Right lung (tissue), 5 donors: ENCODE measurements around the gene ACAD11. TPM values are rescaled to one million over a fixed set of nuclear protein-coding genes. Genes with fewer than 3 reads are reported as not detected.

ENCODE experiments used
- DNase-seq, 2 donors: peaks; one replicate each; pipeline ENCODE4 v3.0.0-alpha.2; 2013
- polyA plus RNA-seq, 5 donors: library from polyadenylated mRNA; unstranded; fragments of 120-200 nt; gene quantifications; one replicate each; pipeline versions ENCODE4 v1.2.1 to v1.2.3, GENCODE V29; 2013; ENCODE audit warnings: inconsistent platforms in 1 of 5, low replicate concordance in 1 of 5; ENCODE audit not compliant: insufficient read length in 5 of 5, insufficient read depth in 1 of 5

Gene ACAD11
- polyA plus RNA-seq, 5 donors, result 23.6 to 46.7 (median 32.1) TPM

DNA sequence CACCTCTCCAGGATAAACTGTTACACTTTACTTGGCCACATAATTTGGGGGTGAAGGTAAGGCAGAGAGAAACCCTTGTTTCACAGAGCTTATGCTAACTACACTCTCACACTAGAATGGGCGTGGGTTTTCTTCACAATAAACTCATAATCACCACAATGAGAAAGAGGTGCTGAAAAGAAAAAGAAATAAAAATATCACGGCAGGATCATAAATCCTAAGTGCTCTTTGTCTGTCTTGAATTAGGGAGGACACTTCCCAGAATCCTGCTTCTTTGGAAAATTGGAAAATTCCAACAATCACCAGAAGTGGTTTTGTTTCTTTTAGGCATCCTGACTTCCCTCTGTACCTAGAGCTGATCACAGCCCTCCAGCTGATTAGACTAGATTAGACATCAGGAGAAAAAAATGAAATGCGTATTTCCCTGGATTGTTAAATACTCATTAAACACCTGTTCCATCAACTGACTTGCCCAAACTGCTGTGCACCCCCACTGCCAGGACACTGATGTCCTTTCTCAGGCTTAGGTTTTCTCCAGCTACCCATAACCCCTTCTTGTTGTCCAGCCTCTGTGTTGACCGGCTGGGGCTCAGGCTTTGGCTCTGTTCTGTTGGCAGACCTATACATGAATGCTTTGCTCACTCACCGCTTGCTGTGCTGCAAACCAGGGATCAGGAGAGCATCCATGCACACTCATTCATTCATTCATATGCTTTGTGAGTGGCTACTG is 104.1 kb downstream of the ACAD11 start:
- no peak for DNase-seq

DNA sequence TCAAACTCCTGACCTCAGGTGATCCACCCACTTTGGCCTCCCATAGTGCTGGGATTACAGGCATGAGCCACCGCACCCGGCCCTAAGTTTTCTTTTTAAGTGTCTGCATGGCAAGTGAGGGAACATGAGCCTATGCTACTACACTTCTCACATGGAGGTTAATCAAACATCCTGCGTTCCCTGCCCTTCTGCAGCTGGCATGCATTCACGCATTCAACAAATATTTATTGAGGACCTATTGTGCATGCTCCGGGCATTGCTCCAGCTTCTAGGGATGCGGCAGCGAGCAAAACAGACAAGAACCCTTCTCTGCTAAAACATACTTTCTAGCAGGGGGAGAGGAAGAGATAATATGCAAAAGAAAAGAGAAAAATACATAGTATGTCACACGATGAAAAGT is 105.2 kb downstream of the ACAD11 start:
- DNase-seq, result no peak

DNA sequence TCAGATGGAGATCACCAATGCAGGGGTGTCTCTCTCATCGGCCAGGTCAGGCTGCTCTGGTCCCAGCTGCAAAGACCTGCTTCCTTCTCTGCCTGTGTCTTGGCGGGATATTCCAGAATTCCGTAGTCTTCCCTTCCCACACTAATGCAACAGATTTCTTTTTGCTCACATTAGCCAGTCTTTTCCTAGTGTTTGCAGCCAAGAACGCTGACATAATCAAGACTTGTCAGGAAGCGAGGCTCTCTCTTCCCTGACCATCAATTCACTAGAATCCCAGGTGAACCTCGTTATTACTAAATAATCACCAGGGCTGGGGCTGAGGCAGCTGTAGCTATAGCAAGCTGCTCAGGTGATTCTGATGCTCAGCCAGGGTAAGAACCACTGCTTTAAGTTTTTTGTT is 105.8 kb downstream of the ACAD11 start:
- DNase-seq, result no peak

DNA sequence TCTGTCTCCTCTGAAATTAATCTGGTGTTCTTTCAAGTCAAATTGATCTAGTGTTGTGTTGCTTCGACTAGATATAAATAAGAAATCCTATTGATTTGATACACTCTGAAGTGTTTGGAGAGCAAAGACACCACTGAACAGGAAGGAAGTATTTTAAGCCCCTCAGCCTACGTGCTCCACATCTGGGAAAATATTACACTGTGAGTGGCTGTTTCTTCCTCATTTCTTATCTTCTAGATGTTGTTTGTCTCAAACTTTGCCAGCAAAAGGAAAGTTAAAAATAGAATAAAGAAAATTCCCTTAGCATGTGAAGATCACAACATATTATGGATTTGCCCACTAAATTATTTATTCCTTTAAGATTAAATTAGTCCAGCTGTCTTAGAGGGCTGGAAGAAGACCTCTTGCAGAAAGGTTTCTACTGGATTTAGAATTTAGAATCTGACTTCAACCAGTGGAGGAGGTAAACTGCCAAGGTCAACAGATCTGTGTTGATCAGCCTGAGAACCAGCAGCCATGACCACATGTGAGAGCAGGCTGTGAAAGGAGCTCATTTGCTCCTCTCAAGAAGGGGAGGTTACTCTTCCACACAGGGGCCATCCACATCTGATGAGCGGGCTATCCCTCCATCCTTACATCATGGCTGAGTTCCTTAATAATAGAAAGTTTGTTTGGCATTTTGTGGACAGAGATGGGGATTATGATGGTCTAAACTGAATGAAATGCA is 108.9 kb downstream of the ACAD11 start:
- no peak for DNase-seq

DNA sequence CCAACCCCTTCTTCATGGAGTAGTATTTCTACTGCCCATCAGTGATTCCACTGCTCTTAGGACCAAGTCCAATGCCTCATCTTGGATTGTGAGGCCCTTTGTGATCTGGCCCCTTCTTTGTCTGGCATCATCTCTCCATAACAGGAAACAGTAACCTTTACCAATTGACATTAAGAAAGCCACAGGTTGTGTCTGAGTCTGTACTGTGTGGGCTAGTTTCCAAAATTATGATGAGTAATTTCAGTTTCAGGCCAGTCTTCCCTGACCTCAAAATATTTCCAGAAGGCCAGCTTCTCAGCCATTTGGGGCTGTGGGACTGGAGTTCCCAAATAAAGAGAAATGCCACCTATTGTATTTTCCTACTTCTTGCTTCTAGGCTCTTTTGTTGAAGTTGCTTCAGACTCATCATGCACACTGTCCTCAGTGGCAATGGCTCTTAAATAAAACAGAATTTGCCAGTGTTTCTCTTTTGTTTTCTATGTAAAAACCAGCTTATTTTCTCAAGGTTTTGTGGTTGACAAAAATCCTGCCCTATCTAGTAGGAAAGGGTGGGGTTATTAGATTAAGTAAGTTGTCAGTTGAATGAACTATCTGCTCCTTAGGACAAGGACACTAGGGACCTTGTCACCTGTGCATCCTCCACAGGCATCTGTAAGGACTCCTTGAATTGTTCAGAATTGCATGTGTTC is 109.6 kb downstream of the ACAD11 start:
- DNase-seq, result no peak

DNA sequence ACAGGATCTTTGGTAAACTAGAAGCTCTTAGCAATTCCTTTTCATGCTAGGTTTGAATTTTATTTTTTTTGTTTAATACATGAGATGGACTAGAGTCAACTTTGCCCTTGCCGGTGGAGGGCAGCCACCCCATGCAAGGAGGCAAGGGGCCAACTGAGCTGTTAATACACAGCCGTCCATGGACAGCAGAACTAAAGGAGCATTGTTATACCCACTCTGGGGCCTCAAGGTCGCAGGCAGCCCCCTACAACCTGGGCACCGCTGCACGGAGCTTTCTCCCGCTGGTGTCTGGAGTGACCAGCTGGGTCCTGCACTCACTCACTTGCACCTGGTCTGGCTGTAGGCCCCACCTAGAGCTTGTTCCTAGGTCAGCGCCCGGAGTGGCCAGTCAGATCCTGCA is 110.4 kb downstream of the ACAD11 start:
- no peak for DNase-seq

DNA sequence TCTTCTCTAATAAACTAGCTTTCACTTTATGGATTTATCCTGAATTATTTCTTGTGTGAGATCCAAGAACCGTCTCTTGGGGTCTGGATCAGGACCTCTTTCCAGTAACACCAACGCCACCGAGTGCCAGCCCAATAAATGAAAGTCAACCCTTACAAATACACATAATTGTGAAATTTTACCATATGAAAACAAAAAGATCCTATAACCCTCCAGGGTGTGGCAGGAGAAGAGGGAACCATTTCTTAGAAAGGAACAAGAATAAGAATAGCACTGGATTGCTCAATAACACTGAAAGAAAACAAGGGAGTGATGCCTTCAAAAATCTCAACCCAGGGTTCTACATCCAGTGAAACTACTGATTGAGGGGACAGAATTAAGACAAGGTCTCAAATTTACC is 114.1 kb downstream of the ACAD11 start:
- DNase-seq, result no peak

DNA sequence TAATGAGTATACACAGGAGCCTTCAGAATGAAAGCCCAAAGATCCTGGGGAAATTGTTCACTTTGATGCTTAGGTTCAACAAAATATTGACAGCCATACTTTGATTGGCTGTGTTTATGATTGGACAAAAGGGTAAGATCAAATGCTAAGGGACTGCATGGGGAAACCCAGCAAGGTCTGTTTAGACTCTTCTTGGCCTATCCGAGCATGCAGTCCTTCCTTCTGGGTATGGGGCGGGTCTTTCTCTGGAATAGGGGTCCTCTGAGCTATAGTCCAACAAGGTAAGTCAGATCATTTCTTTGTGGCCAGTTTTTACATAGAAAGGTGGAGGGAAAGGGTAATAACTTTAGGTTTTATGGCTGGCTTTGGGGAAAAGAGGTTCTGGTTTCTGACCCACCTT is 115.5 kb downstream of the ACAD11 start:
- DNase-seq, result no peak

DNA sequence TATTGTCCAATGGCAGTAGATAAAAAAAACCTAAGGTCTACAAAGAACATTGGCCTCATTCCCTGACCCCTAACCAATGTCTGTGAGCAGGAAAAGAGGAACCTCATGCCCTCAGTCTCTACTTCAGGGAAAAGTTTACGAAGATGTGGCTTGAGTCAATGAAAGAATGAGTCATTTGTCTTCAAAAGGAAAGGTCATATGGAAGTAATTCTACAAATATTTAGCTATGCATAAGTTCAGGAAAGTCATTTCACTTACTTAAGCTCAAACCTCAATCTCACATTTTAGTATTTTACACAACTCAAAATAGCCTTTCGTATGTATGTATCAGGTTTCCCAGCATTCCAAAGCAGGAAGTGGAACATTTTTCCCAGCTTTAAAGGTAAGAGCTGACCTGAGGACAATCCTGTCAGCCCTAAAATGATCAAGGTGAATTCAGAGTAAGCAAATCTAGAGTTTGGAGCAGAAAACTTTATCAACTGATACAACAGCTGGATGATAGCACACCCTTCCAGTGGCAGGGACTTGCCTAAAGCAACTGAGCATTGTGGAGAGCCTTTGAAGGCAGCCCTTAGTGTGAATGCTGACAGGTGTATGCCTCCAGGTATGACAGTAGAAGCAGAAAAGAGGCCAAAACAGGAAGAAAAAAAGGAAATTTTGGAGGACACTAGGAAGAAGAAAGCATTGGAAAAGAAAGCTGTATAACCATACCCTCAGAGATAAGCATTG is 116.4 kb downstream of the ACAD11 start:
- DNase-seq, result no peak

DNA sequence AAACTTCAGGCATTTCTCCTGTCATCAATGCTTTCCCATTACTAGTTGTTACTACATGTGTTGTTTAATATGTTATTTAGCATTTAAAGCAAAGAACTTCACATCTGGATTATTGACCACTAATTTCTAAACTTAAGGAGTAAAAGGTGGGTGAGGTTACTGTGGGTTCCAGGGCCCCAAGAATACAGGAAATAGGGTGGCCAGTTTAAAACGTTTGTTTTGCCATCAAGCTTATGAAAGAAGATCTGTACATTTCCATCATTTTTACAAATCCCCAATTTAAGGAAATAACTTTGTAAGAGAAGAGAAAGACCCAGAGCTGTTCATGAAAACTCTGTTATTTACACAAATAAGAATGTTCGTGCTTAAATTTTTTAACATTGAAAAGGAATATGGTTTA is 117.0 kb downstream of the ACAD11 start:
- no peak for DNase-seq

DNA sequence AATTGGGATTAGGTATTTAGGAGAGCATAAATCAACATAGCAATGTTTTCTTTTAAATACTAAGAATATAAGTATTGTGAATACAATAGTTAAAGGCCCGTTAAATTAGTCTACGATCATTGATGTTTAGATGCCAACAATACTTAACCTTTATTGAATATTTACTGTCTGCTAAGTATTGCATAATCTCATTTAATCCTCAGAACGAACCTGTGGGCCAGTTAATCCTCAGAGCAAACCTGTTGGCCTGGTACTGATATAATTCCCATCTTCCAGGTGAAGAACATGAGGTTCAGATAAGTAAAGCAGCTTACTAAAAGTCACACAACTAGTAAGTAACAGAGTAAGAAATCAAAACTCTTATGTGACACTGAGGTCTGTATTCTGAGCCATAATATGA is 119.9 kb downstream of the ACAD11 start:
- DNase-seq, result no peak

DNA sequence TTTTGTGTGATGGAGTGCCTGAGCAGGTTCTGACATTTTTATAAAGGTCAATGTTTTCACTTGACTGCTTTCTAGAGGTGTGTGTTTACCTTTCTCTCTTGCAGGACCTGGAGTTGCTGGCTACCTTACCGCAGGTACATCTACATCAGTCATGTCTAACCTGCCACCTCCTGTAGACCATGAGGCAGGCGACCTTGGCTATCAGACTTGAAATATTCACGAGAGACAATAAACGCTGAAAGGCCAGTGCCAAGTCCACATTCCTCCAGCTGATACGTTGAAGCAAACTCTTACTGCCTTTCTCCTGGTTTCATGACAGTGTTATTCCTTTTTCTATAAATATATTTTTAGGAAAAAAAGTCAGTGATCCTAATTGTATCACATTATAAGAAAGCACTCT is 121.5 kb downstream of the ACAD11 start:
- no peak for DNase-seq

DNA sequence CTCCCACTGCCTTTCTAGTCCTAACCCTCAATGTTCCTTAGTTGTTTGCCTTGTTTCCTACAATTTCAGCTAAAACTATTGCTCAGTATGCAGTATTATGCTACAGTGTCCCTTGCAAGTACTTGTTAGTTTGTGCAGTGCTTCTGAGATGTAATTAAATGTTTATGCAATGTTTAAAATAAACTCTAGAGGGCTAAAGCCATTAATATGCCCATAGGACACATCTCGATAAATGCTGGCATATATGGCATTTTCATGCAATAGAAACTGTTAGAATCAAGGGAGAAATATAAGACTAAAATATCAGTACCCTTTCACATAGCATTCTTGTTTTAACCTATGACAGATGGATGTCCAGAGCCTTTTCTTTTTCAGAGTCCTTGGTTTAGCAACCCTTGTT is 122.3 kb downstream of the ACAD11 start:
- DNase-seq, result no peak

DNA sequence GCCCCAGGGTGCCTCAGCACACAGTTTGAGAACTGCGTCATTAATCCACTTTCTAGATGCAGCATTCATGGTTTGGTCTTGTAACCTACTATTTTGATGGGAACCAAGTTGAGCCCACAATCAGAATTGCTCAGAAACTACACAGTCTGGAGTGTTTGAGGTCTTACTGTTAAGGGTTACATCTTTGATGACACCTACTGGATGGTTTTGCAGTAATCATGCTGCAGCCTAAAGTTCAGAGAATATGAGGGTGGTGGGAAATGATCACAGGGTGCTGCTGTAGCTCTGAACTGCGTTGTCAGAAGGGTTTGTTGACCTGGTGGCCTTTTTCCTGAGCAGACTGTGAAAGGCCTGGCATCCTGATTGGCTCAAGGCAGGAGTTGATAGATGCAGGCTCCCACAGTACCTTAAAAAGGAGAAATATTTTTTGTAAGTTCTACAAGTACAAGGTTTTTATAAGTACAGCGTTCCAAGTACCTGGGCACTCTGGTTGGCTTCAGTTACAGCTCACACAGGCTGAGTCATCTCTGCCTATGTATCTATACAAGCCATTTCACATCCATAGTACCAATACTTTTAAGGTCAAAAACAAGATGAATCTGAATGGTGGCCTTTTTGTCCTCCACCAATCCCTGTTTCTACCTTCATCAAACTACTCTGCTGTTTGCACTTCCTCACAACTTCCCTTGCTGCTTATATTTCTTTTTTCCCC is 123.0 kb downstream of the ACAD11 start:
- DNase-seq, result no peak

DNA sequence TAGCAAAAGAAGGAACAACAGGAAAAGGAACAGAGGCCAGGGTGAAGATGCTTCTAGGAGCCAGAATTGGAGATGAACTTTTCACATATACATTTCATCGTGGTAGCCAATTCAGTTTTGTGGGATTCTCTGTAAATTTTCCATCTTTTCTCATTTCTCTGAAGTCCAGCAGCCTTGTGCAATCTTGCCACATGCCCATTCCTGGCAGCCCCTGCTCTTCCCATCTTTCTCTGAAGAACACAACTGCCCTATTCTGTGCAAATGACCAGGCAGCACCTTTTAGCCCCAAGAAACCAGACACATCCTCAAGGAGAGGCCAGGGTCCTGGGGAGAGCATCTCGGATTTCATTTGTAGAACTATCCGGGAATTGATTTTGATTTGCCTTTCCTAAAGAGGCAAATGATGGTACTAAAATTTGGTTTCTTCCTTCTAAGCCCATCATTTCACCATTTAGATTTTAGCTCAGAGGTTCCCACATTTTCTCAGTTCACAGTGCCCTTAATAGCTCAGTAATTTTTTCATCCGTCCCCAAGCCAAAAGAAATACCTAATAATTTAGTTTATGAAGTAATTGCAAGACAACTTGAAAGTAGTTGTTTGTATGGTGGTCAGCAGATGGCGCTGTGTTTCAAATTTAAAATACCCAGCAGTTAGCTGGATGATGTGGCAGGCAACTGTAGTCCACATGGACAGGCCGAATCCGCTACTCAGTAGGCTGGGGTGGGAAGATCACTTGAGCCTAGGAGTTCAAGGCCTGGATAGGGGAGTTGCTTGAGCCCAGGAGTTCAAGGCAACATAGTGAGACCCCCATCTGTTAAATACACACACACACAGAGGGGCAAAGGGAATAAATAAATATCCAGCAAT is 123.8 kb downstream of the ACAD11 start:
- DNase-seq, result peak; percentile 31 to 40

DNA sequence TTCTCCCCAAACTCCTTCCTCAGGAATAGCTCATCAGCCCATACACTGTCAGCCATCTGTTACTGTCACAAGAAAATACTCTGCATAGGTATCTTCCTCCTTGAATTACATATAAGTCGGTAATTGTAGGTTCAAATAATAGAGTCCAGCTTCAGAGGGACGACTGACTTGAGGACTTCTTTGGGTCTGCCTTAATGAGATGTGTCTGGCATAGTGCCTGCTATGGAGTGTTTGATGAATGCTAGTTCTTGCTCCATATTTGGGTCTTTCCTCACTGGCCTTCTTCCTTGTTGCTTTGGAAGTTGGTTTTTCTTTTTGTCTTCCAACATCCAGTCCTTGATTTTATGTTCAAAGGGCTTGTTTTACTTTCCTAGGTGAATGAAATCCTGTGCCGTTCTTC is 129.0 kb downstream of the ACAD11 start:
- DNase-seq, result no peak

DNA sequence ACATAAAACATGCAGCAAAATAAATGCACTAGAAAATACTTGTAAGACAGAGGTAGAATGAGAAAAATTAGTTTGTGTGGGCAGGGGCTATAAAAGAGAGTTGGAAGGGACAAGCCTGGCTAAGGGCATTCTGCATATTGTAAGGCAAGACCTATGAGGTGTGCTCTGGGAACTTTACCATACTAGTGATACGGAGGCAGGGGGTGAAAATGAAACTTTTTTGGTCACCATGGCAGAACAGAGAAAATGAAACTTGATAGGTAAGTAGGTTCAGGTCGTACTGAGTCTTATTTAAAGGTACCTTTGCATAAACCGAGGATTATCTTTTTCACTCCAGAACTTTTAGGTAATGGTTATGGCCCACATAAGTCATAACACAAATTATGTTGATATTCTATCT is 137.3 kb downstream of the ACAD11 start:
- no peak for DNase-seq

DNA sequence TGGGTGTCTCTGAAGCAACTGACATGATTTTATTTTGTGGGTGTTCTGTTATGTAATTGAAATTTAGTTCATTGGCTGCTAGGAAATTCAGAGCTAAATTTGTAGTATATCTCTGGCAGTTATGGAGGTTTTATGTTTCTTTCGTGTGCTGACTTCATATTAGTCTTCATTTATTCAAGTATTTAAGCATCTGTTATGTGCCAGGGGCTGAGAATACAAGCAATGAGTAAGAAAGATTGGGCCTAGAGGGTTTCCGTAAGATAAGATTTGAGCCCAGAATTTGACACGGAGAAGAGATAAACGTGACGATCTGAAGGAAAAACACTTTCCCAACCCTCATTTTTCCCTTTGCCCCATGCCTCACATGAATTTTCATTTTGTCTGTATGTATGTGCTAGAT is 137.7 kb downstream of the ACAD11 start:
- no peak for DNase-seq

DNA sequence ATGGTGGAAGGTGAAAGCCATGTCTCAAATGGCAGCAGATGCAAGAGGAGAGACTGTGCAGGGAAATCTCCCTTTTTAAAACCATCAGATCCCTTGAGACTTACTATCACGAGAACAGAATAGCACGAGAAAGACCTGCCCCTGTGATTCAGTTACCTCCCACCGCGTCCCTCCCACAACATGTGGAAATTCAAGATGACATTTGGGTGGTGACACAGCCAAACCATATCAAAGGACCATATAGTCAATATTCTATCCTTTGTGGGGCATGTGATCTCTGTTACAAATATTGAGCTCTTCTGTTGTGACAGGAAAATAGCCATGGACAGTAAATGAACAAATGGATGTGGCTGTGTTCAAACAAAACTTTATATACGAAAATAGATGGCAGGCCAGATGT is 139.7 kb downstream of the ACAD11 start:
- DNase-seq, result no peak

DNA sequence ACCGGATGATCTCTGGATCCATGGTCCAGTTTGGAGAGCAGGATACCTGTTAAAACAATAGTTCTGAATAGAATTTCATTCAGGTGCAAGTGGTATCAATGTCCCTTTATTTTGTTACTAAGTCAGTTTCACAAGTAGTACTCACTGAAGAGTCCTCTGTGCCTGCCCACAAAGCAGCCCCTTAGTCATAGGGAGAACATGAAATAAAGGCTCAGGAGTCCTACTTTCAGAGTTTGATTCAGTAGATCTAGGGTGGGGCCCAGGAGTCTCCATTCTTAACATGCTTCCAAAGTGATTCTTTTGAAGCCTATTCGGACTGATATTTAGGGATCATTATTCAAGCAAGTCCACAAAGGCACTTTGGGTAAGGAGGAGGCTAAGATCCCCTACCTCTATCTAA is 142.3 kb downstream of the ACAD11 start:
- no peak for DNase-seq

DNA sequence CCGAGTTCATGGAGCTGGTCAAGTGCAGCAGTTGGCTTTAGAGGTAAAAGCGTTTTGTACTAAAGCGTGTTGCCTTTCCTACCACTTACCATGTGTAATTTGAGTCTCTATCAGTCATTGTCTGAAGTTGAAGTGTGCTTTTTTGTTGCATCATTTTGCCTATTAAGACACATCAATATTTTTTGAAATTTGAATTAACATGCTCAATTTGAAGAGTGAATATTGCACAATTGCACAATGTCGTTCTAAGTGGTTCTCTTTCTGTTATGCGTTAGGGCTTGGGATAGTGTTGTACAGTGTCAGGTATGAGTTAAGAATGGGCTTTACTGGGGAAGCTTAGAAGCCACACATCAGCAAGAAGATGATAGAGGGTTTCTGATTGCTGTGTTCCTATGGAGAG is 146.6 kb downstream of the ACAD11 start:
- DNase-seq, result no peak
